HCT116 (cell line): ENCODE data around the gene BTBD6. TPM values are rescaled to one million over a fixed set of nuclear protein-coding genes. Genes with fewer than 3 reads are reported as not detected.

ENCODE experiments used
- ATAC-seq: fragments of 200-7000 bp; cut with Tn5 transposase; 2 replicates; pipeline ENCODE4 v1.9.1; 2020; ENCODE audit warnings: mild to moderate bottlenecking, moderate library complexity
- BruUV-seq: library from RNA; stranded (reverse); fragments of 400-500 nt; replicated peaks from 2 replicates; lab custom pipeline; 2021; lab: Mats Ljungman, UMichigan
- CTCF ChIA-PET: fragments of 300-600 bp; sonication (Branson Sonifier 250); formaldehyde crosslinking; loops from one replicate; lab custom pipeline; 2021; ENCODE audit warnings: antibody characterized with exemption; lab: Charles Lee
- POLR2A ChIA-PET: fragments of 300-600, 350-600 bp; sonication (Branson Sonifier 250); formaldehyde crosslinking; loops from one replicate; lab custom pipeline; 2021; ENCODE audit warnings: antibody characterized with exemption; lab: Charles Lee
- RAD21 ChIA-PET, 2 experiments: fragments of 300-600 bp; sonication (Branson Sonifier 250); formaldehyde crosslinking; loops; one replicate each; lab custom pipeline; 2023; ENCODE audit warnings: low total read pairs in 2 of 2; ENCODE audit not compliant: uncharacterized antibody in 2 of 2, unreplicated experiment in 2 of 2, low non-redundant PET in 1 of 2; lab: Charles Lee
- DNase-seq: peaks from one replicate; pipeline ENCODE4 v3.0.0-alpha.2; 2010; ENCODE audit warnings: low read depth, low spot score
- H2AFZ ChIP-seq: fragments of 200-600 bp; shearing (Covaris generic), sonication (generic); 2 replicates; pipeline ENCODE4 v1.6.1; 2017; ENCODE audit warnings: low read depth, mixed run types, mixed read lengths, antibody characterized with exemption, low read length; ENCODE audit not compliant: poor library complexity, severe bottlenecking
- H3K27ac ChIP-seq: 2 replicates; pipeline ENCODE4 v1.5.1; 2012; ENCODE audit warnings: low read depth, low read length
- H3K27me3 ChIP-seq: fragments of 200-600 bp; sonication (generic); 2 replicates; pipeline ENCODE4 v1.6.1; 2016; ENCODE audit warnings: mixed run types, low read length, mixed read lengths; ENCODE audit not compliant: insufficient read depth
- H3K36me3 ChIP-seq, 2 experiments: fragments of 200-500 bp in 1 of 2; fragments of 200-600 bp in 1 of 2; sonication (Bioruptor generic) in 1 of 2; sonication (generic) in 1 of 2; 2 replicates each; pipeline versions ENCODE4 v1.5.1 to v1.6.1; 2014 to 2016; ENCODE audit warnings: low read length in 2 of 2, inconsistent platforms in 1 of 2, mixed read lengths in 1 of 2, mixed run types in 1 of 2; ENCODE audit not compliant: insufficient read depth in 2 of 2, control insufficient read depth in 1 of 2
- H3K4me1 ChIP-seq, 2 experiments: fragments of 200-600 bp in 1 of 2; sonication (generic) in 1 of 2; 2 replicates each; pipeline versions ENCODE4 v1.5.1 to v1.6.1; 2012 to 2017; ENCODE audit warnings: low read length in 2 of 2, inconsistent platforms in 1 of 2, mild to moderate bottlenecking in 1 of 2, mixed read lengths in 1 of 2, mixed run types in 1 of 2, moderate library complexity in 1 of 2; ENCODE audit not compliant: insufficient read depth in 2 of 2, control insufficient read depth in 1 of 2
- H3K4me2 ChIP-seq: fragments of 200-600 bp; sonication (generic); 2 replicates; pipeline ENCODE4 v1.6.1; 2017; ENCODE audit warnings: mixed run types, low read length, mixed read lengths
- H3K4me3 ChIP-seq, 2 experiments: fragments of 200-600 bp in 1 of 2; sonication (generic) in 1 of 2; replicated peaks in 1 of 2; 2 replicates each; pipeline ENCODE4 v1.5.1; 2011 to 2016; ENCODE audit warnings: low read length in 2 of 2, control low read depth in 1 of 2, low read depth in 1 of 2, mild to moderate bottlenecking in 1 of 2, mixed read lengths in 1 of 2, mixed run types in 1 of 2
- H3K79me2 ChIP-seq: fragments of 200-600 bp; sonication (generic); 2 replicates; pipeline ENCODE4 v1.6.1; 2017; ENCODE audit warnings: mild to moderate bottlenecking, mixed run types, low read length, moderate library complexity, mixed read lengths; ENCODE audit not compliant: insufficient read depth
- H3K9ac ChIP-seq: fragments of 200-600 bp; sonication (generic); 2 replicates; pipeline ENCODE4 v1.6.1; 2016; ENCODE audit warnings: low read length, mixed read lengths
- H3K9me2 ChIP-seq: fragments of 200-600 bp; sonication (generic), shearing (Covaris generic); 2 replicates; pipeline ENCODE4 v1.6.1; 2017; ENCODE audit warnings: mixed run types, mild to moderate bottlenecking, moderate library complexity; ENCODE audit not compliant: insufficient read depth
- H3K9me3 ChIP-seq, 2 experiments: fragments of 200-500 bp in 1 of 2; fragments of 200-600 bp in 1 of 2; sonication (Bioruptor generic) in 1 of 2; sonication (generic) in 1 of 2; 2 replicates each; pipeline ENCODE4 v1.6.1; 2014 to 2017; ENCODE audit warnings: low read length in 2 of 2, mixed read lengths in 2 of 2, inconsistent platforms in 1 of 2, low read depth in 1 of 2, mild to moderate bottlenecking in 1 of 2, mixed run types in 1 of 2, moderate library complexity in 1 of 2; ENCODE audit not compliant: control insufficient read depth in 1 of 2, insufficient read depth in 1 of 2
- H4K20me1 ChIP-seq: fragments of 200-600 bp; sonication (generic), shearing (Covaris generic); 2 replicates; pipeline ENCODE4 v1.6.1; 2017; ENCODE audit warnings: mixed run types, mild to moderate bottlenecking, moderate library complexity; ENCODE audit not compliant: insufficient read depth
- CBX3 ChIP-seq: IDR thresholded peaks from 2 replicates; pipeline ENCODE4 v1.6.1; 2012; ENCODE audit warnings: low read depth
- EGR1 ChIP-seq: IDR thresholded peaks from 2 replicates; pipeline ENCODE4 v1.6.1; 2012; ENCODE audit warnings: low read depth
- EZH2 ChIP-seq: fragments of 200-600 bp; sonication (generic); IDR thresholded peaks from 2 replicates; pipeline ENCODE4 v1.6.1; 2017; ENCODE audit warnings: antibody characterized with exemption, mixed run types
- JUND ChIP-seq: IDR thresholded peaks from 2 replicates; pipeline ENCODE4 v1.6.1; 2012
- RAD21 ChIP-seq: IDR thresholded peaks from 2 replicates; pipeline ENCODE4 v1.6.1; 2012; ENCODE audit warnings: low read depth, mild to moderate bottlenecking
- SIN3A ChIP-seq: IDR thresholded peaks from 2 replicates; pipeline ENCODE4 v1.6.1; 2012; ENCODE audit warnings: low read depth
- YY1 ChIP-seq: IDR thresholded peaks from 2 replicates; pipeline ENCODE4 v1.6.1; 2011; ENCODE audit warnings: low read length, low read depth, moderate library complexity, mild to moderate bottlenecking; ENCODE audit not compliant: insufficient replicate concordance; ENCODE audit errors: extremely low read depth
- ZFX ChIP-seq: fragments of 450-650 bp; IDR thresholded peaks from 2 replicates; pipeline ENCODE4 v1.6.1; 2017
- ZNF274 ChIP-seq: fragments of 200-500 bp; sonication (Bioruptor generic); IDR thresholded peaks from 2 replicates; pipeline ENCODE4 v1.6.1; 2014; ENCODE audit warnings: mild to moderate bottlenecking, low read depth, low read length, inconsistent platforms
- intact Hi-C: fragments of 100-400 bp; cut with micrococcal nuclease; formaldehyde crosslinking; loops from 2 replicates; pipeline ENCODE4 v1.10.0; 2022
- total RNA-seq: library from RNA; stranded (reverse); gene quantifications from one replicate; pipeline ENCODE4 v1.2.1, GENCODE V29; 2021; ENCODE audit not compliant: unreplicated experiment
- TF ChIP-seq, protein P1 (sequence below), 3 experiments: fragments of 200-600 bp in 1 of 3; sonication (generic) in 1 of 3; IDR thresholded peaks in 2 of 3; conservative IDR thresholded peaks in 1 of 3; 2 replicates each; pipeline ENCODE4 v1.5.1; 2012 to 2017; ENCODE audit warnings: low read depth in 2 of 3, low read length in 2 of 3, antibody characterized with exemption in 1 of 3, borderline replicate concordance in 1 of 3, control low read depth in 1 of 3, mild to moderate bottlenecking in 1 of 3, mixed read lengths in 1 of 3, mixed run types in 1 of 3, moderate library complexity in 1 of 3; ENCODE audit not compliant: insufficient read depth in 1 of 3
- TF ChIP-seq, protein P2 (sequence below): IDR thresholded peaks from 2 replicates; pipeline ENCODE4 v1.6.1; 2011; ENCODE audit warnings: mild to moderate bottlenecking, low read length, moderate library complexity; ENCODE audit not compliant: insufficient replicate concordance; ENCODE audit errors: extremely low read depth

Gene BTBD6
- total RNA-seq, 1 experiment from 2014 or later: 35.9 TPM

DNA sequence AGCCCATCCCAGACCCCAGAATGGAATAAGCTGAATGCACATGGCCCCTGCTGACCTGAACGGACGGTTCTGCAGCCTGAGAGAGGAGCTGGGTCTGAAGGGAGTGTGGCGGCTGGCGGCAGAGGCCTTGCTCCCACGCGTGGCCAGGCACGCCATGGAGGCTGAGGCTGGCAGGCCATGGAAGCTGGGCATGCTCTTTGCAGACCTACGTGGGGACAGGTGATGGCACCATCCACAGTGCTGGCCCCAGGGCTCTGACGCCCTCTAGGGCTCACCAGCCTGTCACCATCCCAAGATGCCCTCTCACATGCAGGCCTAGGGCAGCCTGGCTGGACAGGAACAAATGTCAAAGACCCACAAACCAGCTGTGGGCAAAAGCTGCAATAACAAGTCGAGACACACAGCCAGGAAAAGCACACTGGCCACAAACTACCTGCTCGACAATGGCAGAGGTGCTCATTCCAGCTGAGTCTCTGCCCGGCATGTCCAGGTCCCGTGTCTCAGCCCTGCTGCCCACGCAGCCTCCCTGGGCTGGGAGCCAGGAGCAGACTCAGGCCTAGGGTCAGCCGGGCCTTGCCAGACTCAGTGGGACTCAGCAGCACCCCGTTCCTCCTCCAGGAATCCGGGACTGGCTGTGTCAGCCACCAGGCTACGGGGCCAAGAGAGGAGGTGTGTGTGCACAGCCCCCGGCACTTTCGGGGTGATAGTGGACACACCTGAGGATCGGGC lies 19.7 kb downstream of the BTBD6 start:
- DNase-seq (no peak), ATAC-seq (peak; percentile 87)
- intact Hi-C loops: no loop called here
- Histone ChIP-seq H3K9ac (no peak overlapping the region), H3K4me3 (no peak overlapping the region), H3K27me3 (no peaks in the 10 kb centered on the region), H3K79me2 (no peaks in the 10 kb centered on the region; the same call in 1 of the 2 replicates), H3K4me1 (no peaks in the 10 kb centered on the region), H3K9me3 (no peaks in the 10 kb centered on the region), H2AFZ (no peak overlapping the region), H3K36me3 (no peaks in the 10 kb centered on the region)
- CTCF ChIA-PET: interaction anchor here (1.2 kb wide), 1 partner anchor 64 kb away, joined by 3 read pairs; no protein-coding TSS in a partner anchor
- POLR2A ChIA-PET: no interaction called here
- BruUV-seq: no TSS peak
- TF ChIP-seq JUND: no peak
- TF ChIP-seq RAD21: peak; percentile 55
- TF ChIP-seq, protein P1, sequence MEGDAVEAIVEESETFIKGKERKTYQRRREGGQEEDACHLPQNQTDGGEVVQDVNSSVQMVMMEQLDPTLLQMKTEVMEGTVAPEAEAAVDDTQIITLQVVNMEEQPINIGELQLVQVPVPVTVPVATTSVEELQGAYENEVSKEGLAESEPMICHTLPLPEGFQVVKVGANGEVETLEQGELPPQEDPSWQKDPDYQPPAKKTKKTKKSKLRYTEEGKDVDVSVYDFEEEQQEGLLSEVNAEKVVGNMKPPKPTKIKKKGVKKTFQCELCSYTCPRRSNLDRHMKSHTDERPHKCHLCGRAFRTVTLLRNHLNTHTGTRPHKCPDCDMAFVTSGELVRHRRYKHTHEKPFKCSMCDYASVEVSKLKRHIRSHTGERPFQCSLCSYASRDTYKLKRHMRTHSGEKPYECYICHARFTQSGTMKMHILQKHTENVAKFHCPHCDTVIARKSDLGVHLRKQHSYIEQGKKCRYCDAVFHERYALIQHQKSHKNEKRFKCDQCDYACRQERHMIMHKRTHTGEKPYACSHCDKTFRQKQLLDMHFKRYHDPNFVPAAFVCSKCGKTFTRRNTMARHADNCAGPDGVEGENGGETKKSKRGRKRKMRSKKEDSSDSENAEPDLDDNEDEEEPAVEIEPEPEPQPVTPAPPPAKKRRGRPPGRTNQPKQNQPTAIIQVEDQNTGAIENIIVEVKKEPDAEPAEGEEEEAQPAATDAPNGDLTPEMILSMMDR (IDR thresholded peaks at IDR 0.05 in 2 of 3, conservative IDR thresholded peaks at IDR 0.05 in 1 of 3; ENCODE audit: borderline replicate concordance in 1 of 3, insufficient read depth in 1 of 3, low read depth in 2 of 3, low read length in 2 of 3): peak in 1 of 3 experiments; percentile 33; a peak in 1 of 6 replicates
- TF ChIP-seq EZH2: no peak
- TF ChIP-seq, all 23 proteins: peak for 2
- RAD21 ChIA-PET: no interaction called here
- H4K20me1 ChIP-seq: no peaks in the 10 kb centered on the region
- no peak overlapping the region for H3K27ac ChIP-seq
- no peak overlapping the region for H3K4me2 ChIP-seq
- no peaks in the 10 kb centered on the region for H3K9me2 ChIP-seq

DNA sequence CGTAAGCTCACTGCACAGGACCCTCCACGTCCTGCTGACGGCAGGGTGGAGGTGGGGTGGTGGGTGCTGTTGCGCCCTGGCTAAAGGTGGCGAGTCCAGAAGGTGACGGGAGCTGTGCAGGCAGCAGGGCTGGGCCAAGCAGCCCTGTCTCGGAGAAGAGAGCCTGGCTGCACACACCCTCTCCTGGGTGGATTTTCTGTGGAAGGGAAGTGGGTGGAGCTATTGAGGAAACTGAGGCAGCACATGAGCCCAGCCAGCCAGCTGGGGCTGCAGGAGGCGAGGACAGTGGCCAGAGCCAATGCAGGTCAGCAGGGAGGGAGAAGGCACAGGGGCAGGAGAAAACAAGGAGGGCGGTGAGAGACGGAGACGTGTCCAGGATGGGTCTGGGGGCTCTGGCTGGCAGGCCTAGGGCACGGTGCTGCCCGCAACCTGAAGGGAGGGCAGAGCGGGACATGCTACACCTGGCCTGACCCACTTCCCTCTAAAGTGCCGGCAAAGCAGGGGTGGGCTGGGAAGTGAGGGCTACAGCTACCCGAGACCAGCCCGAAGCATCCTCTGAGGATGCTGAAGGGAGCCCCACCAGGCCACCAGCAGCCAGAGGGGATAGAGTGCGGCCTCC lies 20.5 kb downstream of the BTBD6 start:
- no peak overlapping the region for H3K27ac ChIP-seq
- H3K4me2 ChIP-seq: no peak overlapping the region
- ChIA-PET RAD21 (no interaction called here), POLR2A (no interaction called here), CTCF (no interaction called here)
- no TSS peak for BruUV-seq
- intact Hi-C loops: no loop called here
- no peaks in the 10 kb centered on the region for H4K20me1 ChIP-seq
- H3K9ac ChIP-seq: no peak overlapping the region
- no peaks in the 10 kb centered on the region for H3K27me3 ChIP-seq
- no peaks in the 10 kb centered on the region for H3K4me1 ChIP-seq
- H3K9me2 ChIP-seq: no peaks in the 10 kb centered on the region
- H3K4me3 ChIP-seq: no peak overlapping the region
- ATAC-seq (no peak), DNase-seq (no peak)
- no peak overlapping the region for H2AFZ ChIP-seq
- no peaks in the 10 kb centered on the region for H3K36me3 ChIP-seq
- H3K9me3 ChIP-seq: no peaks in the 10 kb centered on the region
- H3K79me2 ChIP-seq: no peaks in the 10 kb centered on the region; the same call in 1 of the 2 replicates
- no peak for TF ChIP-seq YY1
- no peak for TF ChIP-seq ZNF274
- TF ChIP-seq RAD21: no peak
- no peak for TF ChIP-seq SIN3A
- TF ChIP-seq EZH2: no peak
- TF ChIP-seq CBX3: no peak
- no peak for TF ChIP-seq EGR1
- TF ChIP-seq, protein P1 (IDR thresholded peaks at IDR 0.05 in 2 of 3, conservative IDR thresholded peaks at IDR 0.05 in 1 of 3; ENCODE audit: borderline replicate concordance in 1 of 3, insufficient read depth in 1 of 3, low read depth in 2 of 3, low read length in 2 of 3): no peak
- TF ChIP-seq, protein P2, sequence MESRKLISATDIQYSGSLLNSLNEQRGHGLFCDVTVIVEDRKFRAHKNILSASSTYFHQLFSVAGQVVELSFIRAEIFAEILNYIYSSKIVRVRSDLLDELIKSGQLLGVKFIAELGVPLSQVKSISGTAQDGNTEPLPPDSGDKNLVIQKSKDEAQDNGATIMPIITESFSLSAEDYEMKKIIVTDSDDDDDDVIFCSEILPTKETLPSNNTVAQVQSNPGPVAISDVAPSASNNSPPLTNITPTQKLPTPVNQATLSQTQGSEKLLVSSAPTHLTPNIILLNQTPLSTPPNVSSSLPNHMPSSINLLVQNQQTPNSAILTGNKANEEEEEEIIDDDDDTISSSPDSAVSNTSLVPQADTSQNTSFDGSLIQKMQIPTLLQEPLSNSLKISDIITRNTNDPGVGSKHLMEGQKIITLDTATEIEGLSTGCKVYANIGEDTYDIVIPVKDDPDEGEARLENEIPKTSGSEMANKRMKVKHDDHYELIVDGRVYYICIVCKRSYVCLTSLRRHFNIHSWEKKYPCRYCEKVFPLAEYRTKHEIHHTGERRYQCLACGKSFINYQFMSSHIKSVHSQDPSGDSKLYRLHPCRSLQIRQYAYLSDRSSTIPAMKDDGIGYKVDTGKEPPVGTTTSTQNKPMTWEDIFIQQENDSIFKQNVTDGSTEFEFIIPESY: no peak
- no peak for TF ChIP-seq ZFX
